Measurements from ENCODE around the gene RGL1.
A peak's percentile ranks its signal among the peaks of the same experiment; 100 is the strongest.

DNA sequence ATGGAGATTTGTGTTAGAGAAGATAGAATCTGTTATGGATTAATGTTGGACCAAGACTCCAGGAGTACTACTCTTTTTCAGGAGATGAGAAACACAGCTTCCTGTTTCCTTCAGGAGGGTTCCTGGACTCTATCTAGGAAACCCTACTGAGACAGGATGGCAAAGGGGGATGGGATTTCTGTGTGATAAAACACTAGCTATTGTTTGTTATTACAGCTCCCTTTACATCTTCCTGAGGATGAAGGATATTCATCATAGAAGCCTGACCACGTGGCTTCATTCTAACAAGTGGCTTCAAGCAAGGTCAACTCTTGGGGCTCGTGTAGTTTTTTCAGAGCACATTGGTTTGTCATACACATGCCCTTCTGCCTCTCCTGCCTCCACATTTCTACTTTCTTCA is 33.3 kb downstream of the RGL1 start:
- TF ChIP-seq, protein P1, sequence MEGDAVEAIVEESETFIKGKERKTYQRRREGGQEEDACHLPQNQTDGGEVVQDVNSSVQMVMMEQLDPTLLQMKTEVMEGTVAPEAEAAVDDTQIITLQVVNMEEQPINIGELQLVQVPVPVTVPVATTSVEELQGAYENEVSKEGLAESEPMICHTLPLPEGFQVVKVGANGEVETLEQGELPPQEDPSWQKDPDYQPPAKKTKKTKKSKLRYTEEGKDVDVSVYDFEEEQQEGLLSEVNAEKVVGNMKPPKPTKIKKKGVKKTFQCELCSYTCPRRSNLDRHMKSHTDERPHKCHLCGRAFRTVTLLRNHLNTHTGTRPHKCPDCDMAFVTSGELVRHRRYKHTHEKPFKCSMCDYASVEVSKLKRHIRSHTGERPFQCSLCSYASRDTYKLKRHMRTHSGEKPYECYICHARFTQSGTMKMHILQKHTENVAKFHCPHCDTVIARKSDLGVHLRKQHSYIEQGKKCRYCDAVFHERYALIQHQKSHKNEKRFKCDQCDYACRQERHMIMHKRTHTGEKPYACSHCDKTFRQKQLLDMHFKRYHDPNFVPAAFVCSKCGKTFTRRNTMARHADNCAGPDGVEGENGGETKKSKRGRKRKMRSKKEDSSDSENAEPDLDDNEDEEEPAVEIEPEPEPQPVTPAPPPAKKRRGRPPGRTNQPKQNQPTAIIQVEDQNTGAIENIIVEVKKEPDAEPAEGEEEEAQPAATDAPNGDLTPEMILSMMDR (IDR thresholded peaks at IDR 0.05; ENCODE audit: extremely low read depth in 1 of 2, insufficient read depth in 1 of 2, low read depth in 1 of 2, low read length in 2 of 2), result no peak
- TF ChIP-seq POLR2A (IDR thresholded peaks at IDR 0.05; ENCODE audit: low read depth, low read length) (peak; percentile 45), POLR2AphosphoS5 (IDR thresholded peaks at IDR 0.05; ENCODE audit: insufficient read depth, low read depth, low read length) (peak; percentile 77), EZH2 (IDR thresholded peaks at IDR 0.05; ENCODE audit: borderline replicate concordance, low read depth, low read length, severe bottlenecking) (no peak)
- TF ChIP-seq, protein P2, sequence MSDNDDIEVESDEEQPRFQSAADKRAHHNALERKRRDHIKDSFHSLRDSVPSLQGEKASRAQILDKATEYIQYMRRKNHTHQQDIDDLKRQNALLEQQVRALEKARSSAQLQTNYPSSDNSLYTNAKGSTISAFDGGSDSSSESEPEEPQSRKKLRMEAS (IDR thresholded peaks at IDR 0.05; ENCODE audit: insufficient read depth, insufficient read length), result peak; percentile 96

All from endothelial cell of umbilical vein (primary cell).